Uterus (tissue), 4 donors: ENCODE data around the gene COQ7. TPM values are rescaled to one million over a fixed set of nuclear protein-coding genes. Genes with fewer than 3 reads are reported as not detected.
A peak's percentile ranks its signal among the peaks of the same experiment; 100 is the strongest.

Experiments
- DNase-seq, 2 donors: peaks; one replicate each; pipeline ENCODE4 v3.0.0-alpha.2; 2019 to 2020
- H3K27ac ChIP-seq, 2 donors: fragments of 200-600 bp; sonication (generic); 1 replicate in 1 of 2; 2 replicates in 1 of 2; pipeline ENCODE4 v1.5.1; 2016 to 2018
- H3K27me3 ChIP-seq, 2 donors: fragments of 200-600 bp; sonication (generic); one replicate each; pipeline ENCODE4 v1.5.1; 2018 to 2019; ENCODE audit warnings: control low read depth in 1 of 2
- H3K36me3 ChIP-seq, 2 donors: fragments of 200-600 bp; sonication (generic); one replicate each; pipeline ENCODE4 v1.5.1; 2019; ENCODE audit warnings: control low read depth in 1 of 2
- H3K4me1 ChIP-seq, 2 donors: fragments of 200-600 bp; sonication (generic); one replicate each; pipeline ENCODE4 v1.5.1; 2018 to 2019; ENCODE audit warnings: control low read depth in 1 of 2
- H3K4me3 ChIP-seq, 2 donors: fragments of 200-600 bp; sonication (generic); 1 replicate in 1 of 2; 2 replicates in 1 of 2; pipeline ENCODE4 v1.5.1; 2018 to 2019; ENCODE audit warnings: mild to moderate bottlenecking in 1 of 2
- H3K9me3 ChIP-seq, 2 donors: fragments of 200-600 bp; sonication (generic); one replicate each; pipeline ENCODE4 v1.5.1; 2019; ENCODE audit warnings: control low read depth in 1 of 2
- POLR2A ChIP-seq, 2 donors: fragments of 450-650 bp; IDR thresholded peaks; one replicate each; pipeline ENCODE4 v1.6.1; 2016; ENCODE audit warnings: antibody characterized with exemption in 2 of 2, mild to moderate bottlenecking in 1 of 2, moderate library complexity in 1 of 2
- intact Hi-C: fragments of 100-400 bp; cut with DNase I; formaldehyde crosslinking; loops from one replicate; pipeline ENCODE4 v1.15.1; 2023; ENCODE audit warnings: low total_unique reads
- total RNA-seq, 4 donors: library from RNA; depleted of rRNA in 3 of 4; stranded (reverse); fragments of >200 nt in 3 of 4; gene quantifications; one replicate each; pipeline versions ENCODE4 v1.1.0 to v1.2.4, GENCODE V29; 2014 to 2023
- TF ChIP-seq, protein P1 (sequence below), 4 experiments: fragments of 200-600 bp in 2 of 4; fragments of 450-650 bp in 2 of 4; sonication (generic) in 2 of 4; IDR thresholded peaks; one replicate each; pipeline ENCODE4 v1.5.1; 2016 to 2019; ENCODE audit warnings: antibody characterized with exemption in 4 of 4, mild to moderate bottlenecking in 2 of 4, moderate library complexity in 1 of 4
- donor health status: DM: yes; HTN: yes; CAD: no.

The COQ7 gene
- total RNA-seq, 4 donors from 2014 or later: 9.7 to 40.2 (median 27.3) TPM

DNA sequence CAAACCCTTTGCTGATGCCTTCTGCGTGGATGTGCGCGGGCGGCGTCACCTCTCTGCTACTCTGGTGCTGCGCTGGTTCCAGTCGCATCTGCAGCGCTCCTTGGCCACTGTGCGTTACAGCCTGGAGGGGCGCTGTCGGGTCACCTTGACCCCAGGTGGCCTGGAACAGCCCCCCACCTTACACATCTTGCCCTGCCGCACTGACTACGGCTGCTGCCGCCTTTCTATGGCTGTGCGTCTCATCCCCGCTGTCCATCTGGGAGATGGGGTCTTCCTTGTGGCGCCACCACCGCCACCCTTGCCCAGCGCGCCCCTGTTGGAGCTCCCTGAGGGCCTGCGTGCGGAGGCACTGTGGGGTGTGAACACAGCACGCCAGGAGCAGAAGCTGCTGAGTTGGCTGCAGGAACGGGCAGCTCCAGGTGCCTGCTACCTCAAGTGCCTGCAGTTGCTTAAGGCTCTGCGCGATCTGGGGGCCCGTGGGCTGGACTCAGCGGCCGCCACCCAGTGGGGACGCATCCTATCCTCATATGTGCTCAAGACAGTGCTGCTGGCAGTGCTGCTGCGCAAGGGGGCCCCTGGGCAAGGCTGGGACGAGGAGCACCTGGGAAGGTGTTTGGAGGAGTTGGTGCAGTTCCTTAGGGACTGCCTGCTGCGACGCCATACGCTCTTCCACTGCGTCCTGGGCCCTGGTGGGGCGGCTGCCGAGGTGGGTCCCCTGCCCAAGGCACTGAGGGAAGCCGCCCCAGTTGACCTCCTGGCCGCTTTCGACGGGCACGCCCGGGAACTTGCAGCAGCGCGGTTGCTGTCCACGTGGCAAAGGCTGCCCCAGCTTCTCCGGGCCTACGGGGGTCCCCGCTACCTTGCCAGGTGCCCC is 48.0 kb downstream of the COQ7 start:
- intact Hi-C loops: no loop called here
- Histone ChIP-seq H3K36me3 (no peaks in the 10 kb centered on the region), H3K9me3 (no peaks in the 10 kb centered on the region), H3K27ac (peak overlapping the region; percentile 94 to 95), H3K4me3 (peak overlapping the region; percentile 46 to 69), H3K27me3 (no peaks in the 10 kb centered on the region), H3K4me1 (peaks cover 13 to 16% of the 10 kb centered on the region in 2 donors)
- no peak for TF ChIP-seq POLR2A (IDR thresholded peaks at IDR 0.05)
- TF ChIP-seq, protein P1, sequence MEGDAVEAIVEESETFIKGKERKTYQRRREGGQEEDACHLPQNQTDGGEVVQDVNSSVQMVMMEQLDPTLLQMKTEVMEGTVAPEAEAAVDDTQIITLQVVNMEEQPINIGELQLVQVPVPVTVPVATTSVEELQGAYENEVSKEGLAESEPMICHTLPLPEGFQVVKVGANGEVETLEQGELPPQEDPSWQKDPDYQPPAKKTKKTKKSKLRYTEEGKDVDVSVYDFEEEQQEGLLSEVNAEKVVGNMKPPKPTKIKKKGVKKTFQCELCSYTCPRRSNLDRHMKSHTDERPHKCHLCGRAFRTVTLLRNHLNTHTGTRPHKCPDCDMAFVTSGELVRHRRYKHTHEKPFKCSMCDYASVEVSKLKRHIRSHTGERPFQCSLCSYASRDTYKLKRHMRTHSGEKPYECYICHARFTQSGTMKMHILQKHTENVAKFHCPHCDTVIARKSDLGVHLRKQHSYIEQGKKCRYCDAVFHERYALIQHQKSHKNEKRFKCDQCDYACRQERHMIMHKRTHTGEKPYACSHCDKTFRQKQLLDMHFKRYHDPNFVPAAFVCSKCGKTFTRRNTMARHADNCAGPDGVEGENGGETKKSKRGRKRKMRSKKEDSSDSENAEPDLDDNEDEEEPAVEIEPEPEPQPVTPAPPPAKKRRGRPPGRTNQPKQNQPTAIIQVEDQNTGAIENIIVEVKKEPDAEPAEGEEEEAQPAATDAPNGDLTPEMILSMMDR (IDR thresholded peaks at IDR 0.05): peak in 1 of 4 experiments; percentile 22
- no peak for DNase-seq

DNA sequence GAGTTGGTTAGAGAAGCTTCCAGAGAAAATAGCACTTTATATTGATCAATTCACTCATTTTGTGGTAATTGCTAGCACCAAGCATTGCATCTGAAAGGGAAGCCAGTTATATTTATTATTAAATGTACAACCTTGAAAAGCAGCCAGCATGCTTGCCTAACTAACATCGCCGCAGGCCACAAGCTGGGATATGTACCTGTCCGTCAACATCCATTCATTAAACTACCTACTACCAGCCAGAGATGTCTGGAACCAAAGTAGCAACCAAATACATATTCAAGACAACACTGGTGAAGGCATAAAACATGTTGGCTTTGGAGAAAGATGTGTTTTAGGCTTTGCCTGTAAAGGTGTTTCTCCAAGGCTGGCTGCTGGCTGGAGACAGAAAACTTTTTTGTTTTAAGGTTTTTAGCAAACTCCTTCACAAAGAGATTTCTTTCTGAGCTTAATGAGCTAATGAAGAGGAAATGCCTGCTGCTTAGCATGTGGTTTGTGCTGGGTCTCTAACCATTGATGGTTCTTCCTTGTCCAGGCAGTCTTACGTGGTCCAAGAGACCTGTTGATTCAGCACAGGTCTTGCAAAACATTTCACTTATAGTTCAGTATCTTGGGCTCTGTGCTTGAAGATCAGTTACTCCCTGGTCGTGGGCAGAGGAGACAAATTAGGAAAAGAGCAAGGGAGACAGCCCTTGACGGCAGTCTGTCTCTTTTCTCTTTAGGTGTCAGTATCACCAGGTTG is 49.5 kb downstream of the COQ7 start:
- H3K4me3 ChIP-seq: no peak overlapping the region
- no peak for TF ChIP-seq POLR2A (IDR thresholded peaks at IDR 0.05)
- TF ChIP-seq, protein P1 (IDR thresholded peaks at IDR 0.05): no peak
- intact Hi-C loops: no loop called here

DNA sequence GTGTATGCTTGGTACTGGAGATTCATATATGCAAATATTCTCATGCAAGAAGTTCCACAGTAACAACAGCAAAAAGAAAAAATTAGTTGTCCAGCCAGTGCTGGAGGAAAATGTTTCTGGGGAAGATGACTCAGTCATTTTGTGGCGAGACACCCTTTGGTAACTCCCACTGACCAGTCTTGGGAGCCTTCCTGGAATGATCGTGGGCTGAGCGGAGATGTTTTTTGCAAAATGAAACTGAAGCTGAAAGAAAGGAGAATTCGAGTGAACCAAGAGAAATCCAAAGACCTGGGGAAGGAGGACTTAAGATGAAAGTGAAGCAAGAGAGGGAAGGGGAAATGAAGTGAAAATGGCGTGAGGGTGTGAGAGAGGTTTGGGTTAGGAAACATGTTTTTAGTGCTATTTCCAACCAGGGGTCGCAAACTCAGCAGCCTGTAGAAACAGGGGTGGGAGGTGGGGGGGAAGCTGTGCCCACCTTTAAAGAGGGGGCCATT is 51.6 kb downstream of the COQ7 start:
- H3K27me3 ChIP-seq: no peaks in the 10 kb centered on the region
- TF ChIP-seq, protein P1 (IDR thresholded peaks at IDR 0.05): no peak
- intact Hi-C loops: no loop called here
- H3K36me3 ChIP-seq: no peaks in the 10 kb centered on the region
- peak; percentile 69 to 78 for DNase-seq
- H3K4me3 ChIP-seq: peak overlapping the region; percentile 32 to 36
- peaks cover 13 to 16% of the 10 kb centered on the region in 2 donors for H3K4me1 ChIP-seq
- no peaks in the 10 kb centered on the region for H3K9me3 ChIP-seq
- H3K27ac ChIP-seq: peak overlapping the region; percentile 91 to 94

More for the DNA sequence above, 49.5 kb downstream of the COQ7 start:
- no peaks in the 10 kb centered on the region for H3K9me3 ChIP-seq
- peaks cover 13 to 20% of the 10 kb centered on the region in 2 donors for H3K4me1 ChIP-seq
- H3K27me3 ChIP-seq: no peaks in the 10 kb centered on the region
- no peaks in the 10 kb centered on the region for H3K36me3 ChIP-seq
- H3K27ac ChIP-seq: peak overlapping the region; percentile 91 to 94
- DNase-seq: no peak

DNA sequence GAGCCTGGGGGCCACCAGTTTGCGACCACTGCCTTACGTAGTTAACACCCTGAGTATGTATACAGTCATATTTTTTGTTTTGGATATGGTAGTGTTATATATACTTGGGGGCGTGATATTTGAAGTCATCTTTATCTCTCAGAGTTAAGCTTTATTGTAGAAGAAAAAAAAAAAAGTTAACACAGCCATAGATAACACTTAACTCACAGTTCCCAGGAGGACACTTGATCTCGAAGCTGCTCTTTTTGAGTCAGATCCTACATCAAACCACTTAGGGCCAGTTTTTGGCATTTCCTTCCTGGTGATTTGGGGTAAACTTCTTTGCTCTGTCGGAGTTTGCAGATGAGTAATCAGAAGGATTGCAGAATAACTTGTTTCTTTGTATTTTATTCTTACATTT is 52.1 kb downstream of the COQ7 start:
- peak overlapping the region; percentile 32 to 36 for H3K4me3 ChIP-seq
- TF ChIP-seq, protein P1 (IDR thresholded peaks at IDR 0.05): no peak
- TF ChIP-seq POLR2A (IDR thresholded peaks at IDR 0.05): no peak
- peaks cover 13 to 16% of the 10 kb centered on the region in 2 donors for H3K4me1 ChIP-seq
- peak in 1 of 2 donors; percentile 34 for DNase-seq
- no peaks in the 10 kb centered on the region for H3K36me3 ChIP-seq
- intact Hi-C loops: no loop called here
- H3K27me3 ChIP-seq: no peaks in the 10 kb centered on the region
- H3K9me3 ChIP-seq: no peaks in the 10 kb centered on the region
- H3K27ac ChIP-seq: peak overlapping the region; percentile 91 to 94
